ENCODE data around the gene TEX28.
"Not testable (repeated sequence)": the region's sequence is repeated elsewhere in the genome, so short reads cannot be mapped to it uniquely, and the experiment has no call there.

DNA sequence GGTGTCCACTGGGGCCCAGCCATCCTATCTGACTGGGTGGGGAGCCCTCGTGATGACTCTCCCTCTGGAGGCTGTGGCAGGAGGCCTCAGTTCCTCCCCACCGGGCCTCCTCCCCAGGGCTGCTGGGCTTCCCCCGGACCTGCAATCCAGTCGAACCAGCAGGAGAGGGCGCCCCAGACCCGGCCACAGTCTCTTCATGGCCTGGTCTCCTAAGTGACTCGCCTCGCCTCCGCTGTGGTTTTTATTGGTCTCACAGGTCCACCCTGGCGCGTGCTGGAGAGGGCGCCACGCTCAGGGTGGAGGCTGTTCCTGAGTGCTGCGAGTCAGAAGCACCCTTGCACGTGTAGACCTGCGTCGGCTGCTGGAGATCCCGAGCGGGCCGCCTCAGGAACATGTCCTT lies 48.7 kb upstream of the TEX28 start:
- TF ChIP-seq, protein P1, sequence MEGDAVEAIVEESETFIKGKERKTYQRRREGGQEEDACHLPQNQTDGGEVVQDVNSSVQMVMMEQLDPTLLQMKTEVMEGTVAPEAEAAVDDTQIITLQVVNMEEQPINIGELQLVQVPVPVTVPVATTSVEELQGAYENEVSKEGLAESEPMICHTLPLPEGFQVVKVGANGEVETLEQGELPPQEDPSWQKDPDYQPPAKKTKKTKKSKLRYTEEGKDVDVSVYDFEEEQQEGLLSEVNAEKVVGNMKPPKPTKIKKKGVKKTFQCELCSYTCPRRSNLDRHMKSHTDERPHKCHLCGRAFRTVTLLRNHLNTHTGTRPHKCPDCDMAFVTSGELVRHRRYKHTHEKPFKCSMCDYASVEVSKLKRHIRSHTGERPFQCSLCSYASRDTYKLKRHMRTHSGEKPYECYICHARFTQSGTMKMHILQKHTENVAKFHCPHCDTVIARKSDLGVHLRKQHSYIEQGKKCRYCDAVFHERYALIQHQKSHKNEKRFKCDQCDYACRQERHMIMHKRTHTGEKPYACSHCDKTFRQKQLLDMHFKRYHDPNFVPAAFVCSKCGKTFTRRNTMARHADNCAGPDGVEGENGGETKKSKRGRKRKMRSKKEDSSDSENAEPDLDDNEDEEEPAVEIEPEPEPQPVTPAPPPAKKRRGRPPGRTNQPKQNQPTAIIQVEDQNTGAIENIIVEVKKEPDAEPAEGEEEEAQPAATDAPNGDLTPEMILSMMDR (IDR thresholded peaks at IDR 0.05), result not testable (repeated sequence)
- TF ChIP-seq FOSL2 (IDR thresholded peaks at IDR 0.05); FOSL2 (CRISPR knock-in tag; IDR thresholded peaks at IDR 0.05); MAFK (IDR thresholded peaks at IDR 0.05; ENCODE audit: partially characterized antibody): not testable (repeated sequence)
- TF ChIP-seq, protein P2, sequence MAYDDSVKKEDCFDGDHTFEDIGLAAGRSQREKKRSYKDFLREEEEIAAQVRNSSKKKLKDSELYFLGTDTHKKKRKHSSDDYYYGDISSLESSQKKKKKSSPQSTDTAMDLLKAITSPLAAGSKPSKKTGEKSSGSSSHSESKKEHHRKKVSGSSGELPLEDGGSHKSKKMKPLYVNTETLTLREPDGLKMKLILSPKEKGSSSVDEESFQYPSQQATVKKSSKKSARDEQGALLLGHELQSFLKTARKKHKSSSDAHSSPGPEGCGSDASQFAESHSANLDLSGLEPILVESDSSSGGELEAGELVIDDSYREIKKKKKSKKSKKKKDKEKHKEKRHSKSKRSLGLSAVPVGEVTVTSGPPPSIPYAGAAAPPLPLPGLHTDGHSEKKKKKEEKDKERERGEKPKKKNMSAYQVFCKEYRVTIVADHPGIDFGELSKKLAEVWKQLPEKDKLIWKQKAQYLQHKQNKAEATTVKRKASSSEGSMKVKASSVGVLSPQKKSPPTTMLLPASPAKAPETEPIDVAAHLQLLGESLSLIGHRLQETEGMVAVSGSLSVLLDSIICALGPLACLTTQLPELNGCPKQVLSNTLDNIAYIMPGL (CRISPR knock-in tag; IDR thresholded peaks at IDR 0.05; ENCODE audit: borderline replicate concordance), result not testable (repeated sequence)
